H1 (cell line): ENCODE results near the gene SH2B2. TPM values are rescaled to one million over a fixed set of nuclear protein-coding genes. Genes with fewer than 3 reads are reported as not detected.
A peak's percentile ranks its signal among the peaks of the same experiment; 100 is the strongest.

ENCODE experiments used
- CTCF ChIA-PET: fragments of 300-600 bp; sonication (Branson Sonifier 250); formaldehyde crosslinking; loops from one replicate; lab custom pipeline; 2021; ENCODE audit not compliant: partially characterized antibody; lab: Charles Lee
- POLR2A ChIA-PET: fragments of 300-600 bp; sonication (Branson Sonifier 250); formaldehyde crosslinking; loops from one replicate; lab custom pipeline; 2021; ENCODE audit warnings: inconsistent platforms; ENCODE audit not compliant: partially characterized antibody; lab: Charles Lee
- DNase-seq, 2 experiments: peaks; one replicate each; pipeline versions ENCODE4 v3.0.0 to v3.0.0-alpha.2; 2010 to 2022; ENCODE audit warnings: low spot score in 2 of 2, low read depth in 1 of 2, mixed read lengths in 1 of 2
- FAIRE-seq: peaks from 2 replicates; lab custom pipeline; 2011; peaks lifted over from hg19 to GRCh38; lab: Jason Lieb, UNC
- H2AFZ ChIP-seq: 2 replicates; pipeline ENCODE4 v1.8.1; 2012; ENCODE audit warnings: low read length, inconsistent platforms
- H2AK5ac ChIP-seq: 2 replicates; pipeline ENCODE4 v1.6.1; 2013; ENCODE audit warnings: low read depth, low read length
- H2BK120ac ChIP-seq: replicated peaks from 2 replicates; pipeline ENCODE3; 2013; ENCODE audit warnings: low read depth, low read length, inconsistent platforms
- H2BK12ac ChIP-seq: 2 replicates; pipeline ENCODE4 v1.6.1; 2013; ENCODE audit warnings: low read depth, low read length
- H2BK15ac ChIP-seq: 2 replicates; pipeline ENCODE4 v1.6.1; 2013; ENCODE audit warnings: low read length
- H2BK20ac ChIP-seq: 2 replicates; pipeline ENCODE4 v1.6.1; 2013; ENCODE audit warnings: low read length
- H2BK5ac ChIP-seq: 2 replicates; pipeline ENCODE4 v1.6.1; 2013; ENCODE audit warnings: low read depth, low read length
- H3K14ac ChIP-seq: 2 replicates; pipeline ENCODE4 v1.6.1; 2013; ENCODE audit warnings: inconsistent platforms; ENCODE audit not compliant: insufficient read length
- H3K18ac ChIP-seq: 2 replicates; pipeline ENCODE4 v1.6.1; 2013; ENCODE audit warnings: low read length; ENCODE audit errors: extremely low read depth
- H3K23ac ChIP-seq: 2 replicates; pipeline ENCODE4 v1.6.1; 2013; ENCODE audit warnings: inconsistent platforms; ENCODE audit not compliant: insufficient read length
- H3K23me2 ChIP-seq: 2 replicates; pipeline ENCODE4 v1.6.1; 2013; ENCODE audit warnings: low read depth, low read length
- H3K27ac ChIP-seq: 2 replicates; pipeline ENCODE4 v1.6.1; 2011; ENCODE audit warnings: low read depth, low read length, inconsistent platforms
- H3K27me3 ChIP-seq, 4 experiments: replicated peaks in 1 of 4; 1 replicate in 1 of 4; 2 replicates in 3 of 4; pipeline versions ENCODE4 v1.6.1 to v1.8.1; 2011 to 2013; ENCODE audit warnings: low read length in 3 of 4, mild to moderate bottlenecking in 3 of 4, inconsistent platforms in 2 of 4, mixed read lengths in 2 of 4, moderate library complexity in 1 of 4; ENCODE audit not compliant: control insufficient read depth in 3 of 4, insufficient read depth in 3 of 4; ENCODE audit errors: extremely low read depth in 1 of 4
- H3K36me3 ChIP-seq, 4 experiments: 2 replicates each; pipeline versions ENCODE4 v1.6.1 to v1.8.1; 2011 to 2013; ENCODE audit warnings: mild to moderate bottlenecking in 4 of 4, low read length in 3 of 4, moderate library complexity in 2 of 4, control low read depth in 1 of 4, inconsistent platforms in 1 of 4; ENCODE audit not compliant: insufficient read depth in 4 of 4, control insufficient read depth in 2 of 4
- H3K4ac ChIP-seq: replicated peaks from 2 replicates; pipeline ENCODE3; 2013; ENCODE audit warnings: low read length, low read depth, mixed read lengths, inconsistent platforms; ENCODE audit not compliant: insufficient read length
- H3K4me1 ChIP-seq, 4 experiments: replicated peaks in 1 of 4; 1 replicate in 1 of 4; 2 replicates in 3 of 4; pipeline versions ENCODE4 v1.6.1 to v1.8.1; 2011 to 2013; ENCODE audit warnings: low read length in 3 of 4, inconsistent platforms in 2 of 4, mixed read lengths in 1 of 4; ENCODE audit not compliant: insufficient read depth in 4 of 4, control insufficient read depth in 3 of 4
- H3K4me2 ChIP-seq, 2 experiments: 2 replicates each; pipeline versions ENCODE4 v1.6.1 to v1.8.1; 2011 to 2013; ENCODE audit warnings: low read depth in 2 of 2, low read length in 2 of 2, control low read depth in 1 of 2, inconsistent platforms in 1 of 2, mild to moderate bottlenecking in 1 of 2; ENCODE audit not compliant: insufficient read depth in 1 of 2
- H3K4me3 ChIP-seq, 4 experiments: fragments of 200-600, 300-600 bp in 1 of 4; sonication (generic), shearing (Covaris generic), sonication (Bioruptor Twin) in 1 of 4; 2 replicates each; pipeline versions ENCODE4 v1.5.1 to v1.8.1; 2011 to 2016; ENCODE audit warnings: low read length in 4 of 4, low read depth in 3 of 4, control low read depth in 2 of 4, inconsistent platforms in 2 of 4, mild to moderate bottlenecking in 2 of 4, mixed read lengths in 1 of 4, moderate library complexity in 1 of 4; ENCODE audit not compliant: insufficient read depth in 2 of 4; ENCODE audit errors: extremely low read depth in 1 of 4
- H3K56ac ChIP-seq: replicated peaks from 2 replicates; pipeline ENCODE3; 2013; ENCODE audit warnings: low read depth, mild to moderate bottlenecking, mixed read lengths, low read length, inconsistent platforms; ENCODE audit not compliant: insufficient read length
- H3K79me1 ChIP-seq: 2 replicates; pipeline ENCODE4 v1.6.1; 2013; ENCODE audit warnings: low read depth, low read length, control low read depth
- H3K79me2 ChIP-seq, 2 experiments: 2 replicates each; pipeline versions ENCODE4 v1.6.1 to v1.8.1; 2012 to 2013; ENCODE audit warnings: low read length in 2 of 2, mild to moderate bottlenecking in 2 of 2, inconsistent platforms in 1 of 2; ENCODE audit not compliant: insufficient read depth in 2 of 2, control insufficient read depth in 1 of 2
- H3K9ac ChIP-seq, 4 experiments: replicated peaks in 1 of 4; 1 replicate in 1 of 4; 2 replicates in 3 of 4; pipeline versions ENCODE4 v1.6.1 to v1.8.1; 2011 to 2013; ENCODE audit warnings: low read depth in 3 of 4, low read length in 3 of 4, control low read depth in 2 of 4, mild to moderate bottlenecking in 2 of 4, moderate library complexity in 2 of 4, inconsistent platforms in 1 of 4; ENCODE audit errors: extremely low read depth in 1 of 4
- H3K9me3 ChIP-seq, 2 experiments: 2 replicates each; pipeline versions ENCODE4 v1.6.1 to v1.8.1; 2012 to 2013; ENCODE audit warnings: mild to moderate bottlenecking in 2 of 2, moderate library complexity in 2 of 2, control low read depth in 1 of 2, inconsistent platforms in 1 of 2, low read depth in 1 of 2, low read length in 1 of 2, mixed read lengths in 1 of 2; ENCODE audit not compliant: insufficient read depth in 2 of 2
- H4K20me1 ChIP-seq, 2 experiments: replicated peaks in 1 of 2; 2 replicates each; pipeline versions ENCODE3 to v1.8.1; 2011 to 2013; ENCODE audit warnings: inconsistent platforms in 2 of 2, low read length in 2 of 2, mild to moderate bottlenecking in 1 of 2; ENCODE audit not compliant: insufficient read depth in 2 of 2, control insufficient read depth in 1 of 2
- H4K5ac ChIP-seq: 2 replicates; pipeline ENCODE4 v1.6.1; 2013; ENCODE audit warnings: low read length, low read depth, mixed read lengths, inconsistent platforms; ENCODE audit not compliant: insufficient read length
- H4K8ac ChIP-seq: 2 replicates; pipeline ENCODE4 v1.8.0; 2013; ENCODE audit warnings: mild to moderate bottlenecking, moderate library complexity, low read length, inconsistent platforms; ENCODE audit not compliant: insufficient read depth; ENCODE audit errors: extremely low read depth
- H4K91ac ChIP-seq: replicated peaks from 2 replicates; pipeline ENCODE3; 2013; ENCODE audit warnings: low read length, mixed read lengths, inconsistent platforms; ENCODE audit not compliant: insufficient read length
- EGR1 ChIP-seq: IDR thresholded peaks from 2 replicates; pipeline ENCODE4 v1.6.1; 2011; ENCODE audit warnings: low read depth, low read length, borderline replicate concordance
- GTF2F1 ChIP-seq: IDR thresholded peaks from 2 replicates; pipeline ENCODE4 v1.6.1; 2012; ENCODE audit warnings: low read depth, low read length, improper control_type of control experiment, borderline replicate concordance
- HDAC2 ChIP-seq, 2 experiments: fragments of 300-600 bp in 1 of 2; sonication (generic) in 1 of 2; IDR thresholded peaks; 2 replicates each; pipeline ENCODE4 v1.6.1; 2011 to 2012; ENCODE audit warnings: low read depth in 2 of 2, low read length in 2 of 2, mild to moderate bottlenecking in 2 of 2, moderate library complexity in 2 of 2, borderline replicate concordance in 1 of 2, inconsistent platforms in 1 of 2
- JUN ChIP-seq: IDR thresholded peaks from 2 replicates; pipeline ENCODE4 v1.6.1; 2011; ENCODE audit warnings: low read depth, mild to moderate bottlenecking, improper control_type of control experiment, low read length
- KDM1A ChIP-seq: fragments of 200-600, 300-600 bp; sonication (generic); IDR thresholded peaks from 2 replicates; pipeline ENCODE4 v1.7.1; 2016; ENCODE audit warnings: mild to moderate bottlenecking, low read length, borderline replicate concordance
- MAFK ChIP-seq: IDR thresholded peaks from 2 replicates; pipeline ENCODE4 v1.6.1; 2012; ENCODE audit warnings: low read depth, mild to moderate bottlenecking, improper control_type of control experiment, low read length
- SIRT6 ChIP-seq: IDR thresholded peaks from one replicate; pipeline ENCODE4 v1.7.1; 2012; ENCODE audit warnings: low read length, inconsistent platforms
- SIX5 ChIP-seq: IDR thresholded peaks from 2 replicates; pipeline ENCODE4 v1.6.1; 2011; ENCODE audit warnings: mild to moderate bottlenecking, low read depth, low read length
- SP4 ChIP-seq: IDR thresholded peaks from 2 replicates; pipeline ENCODE4 v1.6.1; 2012; ENCODE audit warnings: low read length, inconsistent platforms
- WGBS, 2 experiments: shearing (Covaris generic) in 1 of 2; methylation state at CpG; one replicate each; pipeline versions ENCODE4 v1.1.6 to v1.1.7; 2013 to 2015; ENCODE audit warnings: low lambda C conversion rate in 2 of 2, mixed read lengths in 2 of 2, inconsistent platforms in 1 of 2, low coverage in 1 of 2, missing lambda C conversion rate in 1 of 2; ENCODE audit not compliant: insufficient replicate concordance in 2 of 2, insufficient coverage in 1 of 2, insufficient read length in 1 of 2; ENCODE audit errors: extremely low coverage in 1 of 2, missing lambda C conversion rate in 1 of 2; 5-methylcytosine and 5-hydroxymethylcytosine counted together
- polyA plus RNA-seq, 7 experiments: library from polyadenylated mRNA; depleted of rRNA in 3 of 7; stranded (reverse) in 5 of 7; unstranded in 2 of 7; fragments of >200 nt in 5 of 7; fragments of 200-250 nt in 2 of 7; gene quantifications; 1 replicate in 5 of 7; 2 replicates in 1 of 7; 4 replicates in 1 of 7; pipeline versions ENCODE4 v1.2.1 to v1.2.3, GENCODE V29; 2011 to 2013; ENCODE audit warnings: missing spikeins in 2 of 7, mixed read lengths in 2 of 7
- total RNA-seq: library from RNA; stranded (reverse); fragmentation: NEBNext Ultra II Directional; extraction: Animal tissue kit (Norgen Biotek cat#: 25700); gene quantifications from 2 replicates; pipeline ENCODE4 v1.2.1, GENCODE V29; 2021
- TF ChIP-seq, protein P1 (sequence below): IDR thresholded peaks from 2 replicates; pipeline ENCODE4 v1.6.1; 2012; ENCODE audit warnings: inconsistent platforms

SH2B2 gene
- total and polyA plus RNA-seq, 2 of the 8 experiments (the other 6 are each of a cell fraction or from before 2014, with no cell fraction given): 11.5 to 18.7 TPM

DNA sequence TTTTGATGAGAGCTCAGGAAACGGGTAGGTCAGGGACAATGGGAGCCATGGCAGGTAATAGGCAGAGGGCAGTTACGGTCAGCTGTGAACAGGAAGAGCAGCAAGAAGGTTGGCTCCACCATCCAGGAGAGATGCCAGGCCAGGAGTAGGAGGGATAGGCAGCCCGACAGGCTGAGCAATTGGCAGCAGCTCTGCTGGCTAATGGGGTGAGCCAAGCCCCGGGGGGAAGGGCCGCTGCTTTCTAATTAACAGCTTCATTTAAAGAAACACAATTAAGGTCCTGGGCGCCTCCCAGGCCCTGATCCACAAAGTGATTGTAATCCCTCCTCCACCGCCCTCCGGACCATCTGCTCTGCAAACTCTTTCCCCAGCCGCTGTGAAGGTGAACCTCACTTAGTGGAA is 23.7 kb downstream of the SH2B2 start:
- H2BK15ac ChIP-seq: no peak overlapping the region
- POLR2A ChIA-PET: no interaction called here
- H3K27ac ChIP-seq: no peak overlapping the region

More for the DNA sequence above, 23.7 kb downstream of the SH2B2 start:
- no peak overlapping the region for H3K56ac ChIP-seq
- no peak overlapping the region for H3K4ac ChIP-seq
- no peak overlapping the region for H2BK5ac ChIP-seq
- no peak overlapping the region for H3K9ac ChIP-seq
- FAIRE-seq: no peak
- no peak overlapping the region for H4K91ac ChIP-seq
- no peak overlapping the region for H2BK12ac ChIP-seq
- peaks cover 2 to 5% (median 4%) of the 10 kb centered on the region in 4 experiments; a peak in 3 of 8 replicates for H3K36me3 ChIP-seq
- no peak overlapping the region for H2AK5ac ChIP-seq
- DNase-seq: no peak
- H3K18ac ChIP-seq: no peak overlapping the region
- H3K9me3 ChIP-seq: no peaks in the 10 kb centered on the region
- H3K23me2 ChIP-seq: no peaks in the 10 kb centered on the region
- TF ChIP-seq, protein P1, sequence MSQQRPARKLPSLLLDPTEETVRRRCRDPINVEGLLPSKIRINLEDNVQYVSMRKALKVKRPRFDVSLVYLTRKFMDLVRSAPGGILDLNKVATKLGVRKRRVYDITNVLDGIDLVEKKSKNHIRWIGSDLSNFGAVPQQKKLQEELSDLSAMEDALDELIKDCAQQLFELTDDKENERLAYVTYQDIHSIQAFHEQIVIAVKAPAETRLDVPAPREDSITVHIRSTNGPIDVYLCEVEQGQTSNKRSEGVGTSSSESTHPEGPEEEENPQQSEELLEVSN: no peak
- TF ChIP-seq SP4 (no peak), SIRT6 (no peak), JUN (no peak), HDAC2 (IDR thresholded peaks at IDR 0.05; ENCODE audit: borderline replicate concordance in 1 of 2, low read depth in 2 of 2, low read length in 2 of 2) (peak in 1 of 2 experiments; percentile 47; a peak in 1 of 4 replicates), KDM1A (peak; percentile 70; the same call in 1 of the 2 replicates), MAFK (no peak), GTF2F1 (no peak), SIX5 (no peak), EGR1 (no peak)
- peaks cover 0 to 3% of the 10 kb centered on the region in 2 experiments for H4K20me1 ChIP-seq
- H3K4me1 ChIP-seq: peaks cover 5 to 13% (median 9%) of the 10 kb centered on the region in 4 experiments
- CTCF ChIA-PET: interaction anchor here (0.6 to 12.9 kb wide), 4 partner anchors 9 to 726 kb away, joined by 3 to 134 read pairs (median 8); no protein-coding TSS in a partner anchor
- no peak overlapping the region for H3K14ac ChIP-seq
- H3K23ac ChIP-seq: no peak overlapping the region
- H3K4me2 ChIP-seq: no peak overlapping the region
- H2AFZ ChIP-seq: no peak overlapping the region
- no peaks in the 10 kb centered on the region; a peak in 1 of 4 replicates for H3K79me2 ChIP-seq
- H2BK20ac ChIP-seq: no peak overlapping the region
- H4K5ac ChIP-seq: no peak overlapping the region
- WGBS, 2 experiments: 96% methylated on average over 9 of the region's 9 CpGs; no CpG with 5 or more reads in 1 of the 2 experiments
- H3K4me3 ChIP-seq: no peak overlapping the region
- H3K79me1 ChIP-seq: no peaks in the 10 kb centered on the region
- H3K27me3 ChIP-seq: no peaks in the 10 kb centered on the region
- no peak overlapping the region for H4K8ac ChIP-seq
- no peak overlapping the region for H2BK120ac ChIP-seq
